Esophagus muscularis mucosa (tissue), 3 donors: Measurements from ENCODE around the gene SH3GL2.

Experiments used
- CTCF ChIP-seq, 3 experiments: fragments of 200-600 bp in 2 of 3; fragments of 450-650 bp in 1 of 3; sonication (generic) in 2 of 3; IDR thresholded peaks; one replicate each; pipeline ENCODE4 v1.5.1; 2017 to 2019; ENCODE audit warnings: antibody characterized with exemption in 3 of 3, mild to moderate bottlenecking in 2 of 3, moderate library complexity in 1 of 3
- POLR2AphosphoS5 ChIP-seq, 2 donors: sonication (generic); formaldehyde crosslinking; IDR thresholded peaks; one replicate each; pipeline ENCODE4 v1.6.1; 2017; ENCODE audit warnings: antibody characterized with exemption in 2 of 2

DNA sequence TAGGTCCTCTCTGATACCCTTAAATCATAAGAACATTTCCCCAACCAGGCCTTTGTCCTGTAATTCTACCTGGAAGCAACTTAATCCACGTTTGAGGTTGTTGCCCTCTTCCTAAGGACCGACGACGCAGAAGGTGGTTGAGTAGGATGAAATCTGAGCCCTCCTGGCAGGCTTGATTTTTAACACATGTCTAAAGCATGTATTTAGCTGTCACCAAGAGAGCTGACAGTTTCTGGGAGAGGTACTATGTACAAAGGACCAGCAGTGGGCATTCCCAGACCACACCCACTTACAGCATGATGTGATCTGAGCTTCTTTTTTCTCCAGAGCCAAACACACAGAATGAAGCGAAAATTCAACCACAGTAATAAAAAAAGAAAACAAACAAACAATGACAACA is 260.9 kb downstream of the SH3GL2 start:
- TF ChIP-seq CTCF (IDR thresholded peaks at IDR 0.05): no peak
- no peak for TF ChIP-seq POLR2AphosphoS5 (IDR thresholded peaks at IDR 0.05)
